ENCODE results near the gene MTCL1. TPM values are rescaled to one million over a fixed set of nuclear protein-coding genes. Genes with fewer than 3 reads are reported as not detected.

The MTCL1 gene
- total RNA-seq, 5 donors from 2014 or later (not counting 1 experiment from before 2014, with no cell fraction given) = 0.40 to 0.98 (median 0.83) TPM

DNA sequence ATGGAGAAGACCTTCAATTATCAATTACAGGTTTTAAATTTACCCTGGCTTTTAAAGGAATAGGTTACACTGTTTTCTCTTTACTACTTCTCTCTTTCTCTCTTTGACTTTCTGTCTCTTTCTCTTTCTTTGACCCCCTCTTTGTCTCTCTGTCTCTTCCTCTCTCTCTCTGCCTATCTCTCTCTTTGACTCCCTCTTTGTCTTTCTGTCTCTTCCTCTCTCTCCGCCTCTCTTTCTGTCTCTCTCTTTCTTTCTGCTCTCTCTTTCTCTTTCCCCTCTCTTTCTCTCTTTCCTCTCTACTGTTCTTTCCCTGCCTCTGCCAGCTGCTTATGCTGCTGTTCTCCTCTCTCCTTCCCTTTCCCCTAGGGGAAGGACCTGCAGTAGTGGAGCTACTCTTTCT, 175.7 kb downstream of the MTCL1 start:
- Histone ChIP-seq H3K4me3 (ENCODE audit: control insufficient read depth in 1 of 2, extremely low read depth in 1 of 2, low read length in 1 of 2) (no peak overlapping the region), H3K36me3 (ENCODE audit: control insufficient read depth in 2 of 2, extremely low read depth in 1 of 2, insufficient read depth in 1 of 2, low read length in 1 of 2) (no peaks in the 10 kb centered on the region), H3K27me3 (replicated peaks in 1 of 2; ENCODE audit: control insufficient read depth in 2 of 2, extremely low read depth in 1 of 2, insufficient read depth in 2 of 2, low read length in 1 of 2) (no peaks in the 10 kb centered on the region), H3K4me1 (ENCODE audit: control insufficient read depth in 1 of 2, extremely low read depth in 1 of 2, insufficient read depth in 2 of 2, low read length in 2 of 2) (no peaks in the 10 kb centered on the region), H3K27ac (ENCODE audit: low read length) (no peak overlapping the region), H3K9me3 (no peaks in the 10 kb centered on the region)
- Mint-ChIP-seq H3K9me3 (peaks cover 10 to 17% (median 17%) of the 10 kb centered on the region in 3 donors), H3K4me3 (no peak overlapping the region), H3K4me1 (no peaks in the 10 kb centered on the region), H3K27ac (no peak overlapping the region), H3K27me3 (peaks cover 4 to 16% of the 10 kb centered on the region in 2 donors), H3K36me3 (peaks cover 3% of the 10 kb centered on the region)
- POLR2A ChIA-PET = no interaction called here
- DNase-seq = no peak
- no peak for ATAC-seq (replicated peaks in 1 of 4)
- WGBS (ENCODE audit: insufficient coverage) = 88% methylated on average over 1 of the region's 1 CpG
- CTCF ChIA-PET = interaction anchor here in 1 of 2 donors (0.6 kb wide), 1 partner anchor 11 kb away, joined by 3 read pairs; no protein-coding TSS in a partner anchor

Other genes with a start within 250 kb of the MTCL1 start
- 10 to 100 TPM; 15.8 to 21.4 (median 17.5) TPM for gene RAB12, start 96.1 kb upstream of the MTCL1 start, total RNA-seq

Measured in T-cell (primary cell).